ENCODE results near the gene IQGAP2. TPM values are rescaled to one million over a fixed set of nuclear protein-coding genes. Genes with fewer than 3 reads are reported as not detected.

The IQGAP2 gene
- polyA plus RNA-seq, 1 experiment = 0.63 TPM

GRCh38 chr5:76592692-76593091 is 189.6 kb downstream of the IQGAP2 start:
- no peak for TF ChIP-seq CTCF (IDR thresholded peaks at IDR 0.05; ENCODE audit: low read depth, low read length)
- H3K27ac ChIP-seq (ENCODE audit: low read depth, low read length) = no peak overlapping the region
- ChIA-PET POLR2A (no interaction called here), CTCF (interaction anchor here (0.5 kb wide), 1 partner anchor 241 kb away, joined by 3 read pairs; no protein-coding TSS in a partner anchor)
- no peaks in the 10 kb centered on the region for H3K9me3 ChIP-seq (ENCODE audit: control insufficient read depth, insufficient read depth, low read length)
- peaks cover 6% of the 10 kb centered on the region for H3K27me3 ChIP-seq (ENCODE audit: control insufficient read depth, insufficient read depth, low read length)
- H3K4me3 ChIP-seq (ENCODE audit: low read depth, low read length) = no peak overlapping the region
- DNase-seq (ENCODE audit: low read depth, low spot score) = no peak

- no peaks in the 10 kb centered on the region for H3K9me3 ChIP-seq (ENCODE audit: control insufficient read depth, insufficient read depth, low read length)
- ChIA-PET POLR2A (interaction anchor here (0.6 kb wide), 1 partner anchor 558 kb away, joined by 3 read pairs; no protein-coding TSS in a partner anchor), CTCF (no interaction called here)
- H3K27ac ChIP-seq (ENCODE audit: low read depth, low read length) = no peak overlapping the region
- TF ChIP-seq CTCF (IDR thresholded peaks at IDR 0.05; ENCODE audit: low read depth, low read length) = no peak
- DNase-seq (ENCODE audit: low read depth, low spot score) = no peak
- H3K27me3 ChIP-seq (ENCODE audit: control insufficient read depth, insufficient read depth, low read length) = peaks cover 6% of the 10 kb centered on the region
- H3K4me3 ChIP-seq (ENCODE audit: low read depth, low read length) = no peak overlapping the region
These were observed 191.0 kb downstream of the IQGAP2 start for GRCh38 chr5:76594107-76594506.

GRCh38 chr5:76595755-76596481 is 192.8 kb downstream of the IQGAP2 start:
- ChIA-PET CTCF (interaction anchor here (1.0 to 8.5 kb wide), 2 partner anchors 13 to 178 kb away, joined by 3 to 229 read pairs; no protein-coding TSS in a partner anchor), POLR2A (no interaction called here)
- no peak for TF ChIP-seq CTCF (IDR thresholded peaks at IDR 0.05; ENCODE audit: low read depth, low read length)
- H3K4me3 ChIP-seq (ENCODE audit: low read depth, low read length) = no peak overlapping the region
- H3K27ac ChIP-seq (ENCODE audit: low read depth, low read length) = no peak overlapping the region
- peaks cover 6% of the 10 kb centered on the region for H3K27me3 ChIP-seq (ENCODE audit: control insufficient read depth, insufficient read depth, low read length)
- no peaks in the 10 kb centered on the region for H3K9me3 ChIP-seq (ENCODE audit: control insufficient read depth, insufficient read depth, low read length)
- no peak for DNase-seq (ENCODE audit: low read depth, low spot score)

GRCh38 chr5:76598531-76598930 is 195.4 kb downstream of the IQGAP2 start:
- POLR2A ChIA-PET = no interaction called here

More at GRCh38 chr5:76598531-76598930, 195.4 kb downstream of the IQGAP2 start:
- Histone ChIP-seq H3K27ac (ENCODE audit: low read depth, low read length) (no peak overlapping the region), H3K9me3 (ENCODE audit: control insufficient read depth, insufficient read depth, low read length) (no peaks in the 10 kb centered on the region), H3K4me3 (ENCODE audit: low read depth, low read length) (no peak overlapping the region), H3K27me3 (ENCODE audit: control insufficient read depth, insufficient read depth, low read length) (no peaks in the 10 kb centered on the region)
- CTCF ChIA-PET = interaction anchor here (0.6 to 8.5 kb wide), 8 partner anchors 12 to 894 kb away, joined by 3 to 229 read pairs (median 3); partner anchors contain the start of gene AGGF1
- no peak for DNase-seq (ENCODE audit: low read depth, low spot score)
- no peak for TF ChIP-seq CTCF (IDR thresholded peaks at IDR 0.05; ENCODE audit: low read depth, low read length)
